IPS DF 19.7 (cell line): ENCODE data around the gene MTM1.

Source experiments
- DNase-seq: peaks from one replicate; pipeline ENCODE4 v3.0.0-alpha.2; 2013; ENCODE audit warnings: low read depth, low spot score

Gene MTM1

GRCh38 chrX:150568320-150569154 lies at the start of gene MTM1:
TSS of gene MTM1 (plus strand) at chrX:150568621. CDS start at chrX:150592615, 23,994 bp downstream.
- DNase-seq, result peak; percentile 77

GRCh38 chrX:150522494-150522893 lies 45.9 kb upstream of the MTM1 start:
- DNase-seq, result no peak

GRCh38 chrX:150525061-150525919 lies 43.1 kb upstream of the MTM1 start:
- no peak for DNase-seq

GRCh38 chrX:150526692-150527091 lies 41.7 kb upstream of the MTM1 start:
- DNase-seq, result no peak

GRCh38 chrX:150527108-150527507 lies 41.3 kb upstream of the MTM1 start:
- no peak for DNase-seq

- DNase-seq, result no peak
These were observed 38.8 kb upstream of the MTM1 start for GRCh38 chrX:150529587-150529986.

GRCh38 chrX:150530821-150531220 lies 37.6 kb upstream of the MTM1 start:
- no peak for DNase-seq

- DNase-seq, result no peak
These were observed 37.0 kb upstream of the MTM1 start for GRCh38 chrX:150531467-150531866.

GRCh38 chrX:150533863-150534262 lies 34.6 kb upstream of the MTM1 start:
- DNase-seq, result no peak

DNA sequence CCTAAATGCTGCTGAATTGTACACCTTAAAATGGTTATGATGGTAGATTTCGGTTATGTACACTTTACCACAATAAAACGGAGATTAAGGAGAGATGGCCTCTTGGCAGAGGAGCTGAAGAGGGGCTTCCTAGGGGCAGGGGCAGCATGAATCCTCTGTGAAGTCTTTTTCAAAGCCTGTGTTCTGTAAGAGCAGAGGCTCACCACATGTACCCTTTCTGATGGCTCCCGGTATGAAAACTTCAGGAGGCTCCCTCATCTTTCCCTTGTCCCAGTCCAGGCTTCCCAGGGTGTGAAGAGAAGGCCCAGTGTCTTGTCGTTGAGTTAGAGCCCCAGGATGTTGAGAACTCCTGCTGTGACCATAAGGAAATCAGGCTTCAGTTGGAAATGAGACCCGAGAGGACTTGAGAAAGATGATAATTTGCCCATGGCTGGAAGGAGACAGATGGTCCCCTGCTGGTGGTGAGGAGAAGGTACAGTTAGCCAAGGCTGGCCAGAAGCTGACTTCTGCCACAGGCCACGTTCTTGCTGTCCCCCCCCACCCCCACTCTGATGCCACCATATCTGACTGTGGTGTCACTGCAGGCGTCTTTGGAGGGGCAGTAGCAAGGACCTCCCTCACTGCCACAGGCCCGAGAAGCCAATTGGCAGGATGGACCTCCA lies 31.8 kb upstream of the MTM1 start:
- no peak for DNase-seq

DNA sequence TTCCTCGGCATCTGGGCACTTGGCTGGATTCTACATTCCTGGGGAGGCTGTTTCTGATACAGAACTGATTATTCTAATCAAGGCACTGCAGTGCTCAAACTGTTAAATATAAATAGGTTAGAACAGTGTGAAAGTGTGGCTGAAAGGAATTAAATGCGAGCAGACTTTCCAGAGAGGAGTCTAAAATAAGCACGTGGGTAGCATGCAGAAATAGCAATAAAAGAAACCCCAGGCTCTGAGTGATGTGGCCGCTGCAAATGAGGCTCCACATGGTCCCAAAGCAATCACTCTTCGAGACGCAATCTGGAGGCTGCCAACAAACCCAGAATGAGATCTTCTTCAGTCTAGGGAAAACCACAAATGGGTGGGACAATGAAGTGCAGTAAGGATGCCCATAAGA lies 30.6 kb upstream of the MTM1 start:
- no peak for DNase-seq

GRCh38 chrX:150540965-150541364 lies 27.5 kb upstream of the MTM1 start:
- DNase-seq, result no peak

- DNase-seq, result no peak
These were observed 25.6 kb upstream of the MTM1 start for GRCh38 chrX:150542846-150543229.

DNA sequence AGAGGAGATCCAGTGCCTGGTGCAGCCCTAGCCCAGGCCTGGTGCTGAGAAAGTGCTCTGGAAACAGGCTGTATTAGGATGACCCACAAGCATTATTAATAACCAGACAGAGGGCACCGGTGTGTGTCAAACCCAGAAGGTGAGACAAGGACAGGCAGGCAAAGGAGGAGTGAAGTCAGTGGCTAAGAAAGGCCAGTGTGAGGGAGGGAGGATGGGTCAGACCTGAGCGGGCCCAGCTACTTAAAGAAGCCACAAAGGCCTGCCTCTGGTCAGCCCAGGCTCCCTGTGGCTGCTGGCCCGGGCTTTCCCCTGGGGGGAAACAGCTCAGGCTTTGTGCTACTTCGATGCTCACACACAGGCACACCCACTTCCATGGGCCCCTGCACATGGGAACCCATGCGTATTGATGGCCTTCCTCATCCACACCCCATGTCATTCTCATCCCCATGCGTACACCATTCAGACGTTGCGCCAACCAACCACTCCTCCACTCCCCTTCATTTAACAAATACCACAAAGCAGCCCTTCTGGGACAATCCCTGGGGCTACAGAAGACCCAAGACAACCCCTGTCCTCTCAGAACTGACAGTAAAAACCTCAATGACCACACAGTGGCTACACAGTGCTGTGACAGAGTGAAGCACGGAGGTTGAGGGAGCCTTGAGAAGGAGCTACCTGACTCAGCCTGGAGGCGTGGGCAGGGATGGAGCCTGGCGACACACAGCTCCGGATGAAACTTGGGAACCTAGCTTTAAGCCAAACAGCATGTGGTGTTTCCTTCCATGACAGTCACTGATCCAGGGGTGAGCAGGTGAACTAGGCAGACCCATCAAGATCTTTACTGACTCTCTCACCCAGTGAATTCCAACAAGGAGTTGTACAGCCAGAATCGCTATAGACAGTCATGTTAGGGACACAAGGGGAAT lies 24.9 kb upstream of the MTM1 start:
- no peak for DNase-seq

GRCh38 chrX:150544222-150544787 lies 24.1 kb upstream of the MTM1 start:
- no peak for DNase-seq

DNA sequence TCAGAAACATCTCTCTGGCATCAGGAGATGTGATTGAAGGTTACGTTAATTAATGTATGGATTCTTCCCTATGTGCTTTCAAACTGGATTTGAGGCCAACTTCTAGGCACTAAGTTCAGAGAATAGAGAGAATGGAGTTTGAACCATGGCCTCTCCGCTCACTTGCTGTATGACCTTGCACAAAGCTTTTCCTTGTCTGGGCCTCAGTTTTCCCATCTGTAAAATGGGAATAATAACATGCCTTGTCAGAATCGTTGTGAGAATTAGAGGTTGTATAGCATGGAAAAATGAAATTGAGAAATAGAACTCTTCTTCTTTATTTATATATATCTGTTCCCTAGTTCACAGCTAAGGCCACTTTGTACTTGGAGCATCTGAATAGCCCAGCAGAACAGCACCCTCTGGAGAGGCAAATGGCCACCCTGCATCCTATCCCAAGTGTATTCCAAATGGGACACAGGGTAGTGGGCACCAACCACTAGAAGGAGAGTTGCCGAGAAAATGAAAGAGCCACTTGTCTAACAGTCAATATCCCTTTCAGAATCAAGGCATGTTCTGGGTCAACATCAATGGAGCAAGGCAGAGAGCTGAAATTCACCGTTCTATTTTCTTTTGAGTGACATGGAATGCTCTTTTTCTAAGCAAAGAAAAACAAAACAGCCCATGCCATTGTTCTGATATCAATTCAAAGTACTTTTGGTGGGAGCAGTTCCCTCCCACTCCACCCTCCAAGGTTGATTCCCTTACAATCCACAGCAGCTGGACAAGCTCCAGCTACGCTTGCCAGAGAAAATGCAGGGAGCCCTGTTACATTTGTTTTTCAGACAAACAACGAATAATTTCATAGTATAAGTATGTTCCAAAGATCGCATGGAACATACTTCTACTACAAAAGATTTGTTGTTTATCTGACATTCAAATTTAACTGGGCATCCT lies 23.3 kb upstream of the MTM1 start:
- no peak for DNase-seq

DNA sequence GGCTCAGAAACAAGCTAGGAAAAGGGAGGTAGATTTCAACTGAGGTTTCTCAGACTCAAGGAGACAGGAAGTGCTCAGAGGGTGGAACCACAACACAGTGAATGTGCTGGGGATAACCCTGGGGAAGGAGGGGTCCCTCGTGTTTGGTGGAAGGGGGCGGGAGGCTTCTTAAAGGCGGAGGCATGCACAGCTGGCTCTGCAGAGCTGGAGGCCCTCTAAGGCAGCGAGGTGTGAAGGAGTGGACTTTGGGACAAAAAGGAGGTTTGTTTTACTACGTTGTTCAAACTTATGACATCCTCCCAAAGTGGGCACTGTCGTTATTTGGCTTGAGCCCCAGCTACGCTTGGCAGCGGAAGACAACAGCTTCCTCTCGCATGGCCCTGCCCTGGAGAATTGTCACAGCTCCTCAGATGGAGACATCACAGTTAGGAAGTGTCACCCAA lies 21.7 kb upstream of the MTM1 start:
- no peak for DNase-seq

GRCh38 chrX:150547375-150548115 lies 20.9 kb upstream of the MTM1 start:
- no peak for DNase-seq

GRCh38 chrX:150548251-150548650 lies 20.2 kb upstream of the MTM1 start:
- no peak for DNase-seq
